Measurements from ENCODE around the gene VAV2. TPM values are rescaled to one million over a fixed set of nuclear protein-coding genes. Genes with fewer than 3 reads are reported as not detected.

The VAV2 gene
- total RNA-seq, 1 experiment from 2014 or later = 10.3 TPM

GRCh38 chr9:133815781-133816180 is 176.3 kb downstream of the VAV2 start:
- DNase-seq (ENCODE audit: low read depth) = no peak

DNA sequence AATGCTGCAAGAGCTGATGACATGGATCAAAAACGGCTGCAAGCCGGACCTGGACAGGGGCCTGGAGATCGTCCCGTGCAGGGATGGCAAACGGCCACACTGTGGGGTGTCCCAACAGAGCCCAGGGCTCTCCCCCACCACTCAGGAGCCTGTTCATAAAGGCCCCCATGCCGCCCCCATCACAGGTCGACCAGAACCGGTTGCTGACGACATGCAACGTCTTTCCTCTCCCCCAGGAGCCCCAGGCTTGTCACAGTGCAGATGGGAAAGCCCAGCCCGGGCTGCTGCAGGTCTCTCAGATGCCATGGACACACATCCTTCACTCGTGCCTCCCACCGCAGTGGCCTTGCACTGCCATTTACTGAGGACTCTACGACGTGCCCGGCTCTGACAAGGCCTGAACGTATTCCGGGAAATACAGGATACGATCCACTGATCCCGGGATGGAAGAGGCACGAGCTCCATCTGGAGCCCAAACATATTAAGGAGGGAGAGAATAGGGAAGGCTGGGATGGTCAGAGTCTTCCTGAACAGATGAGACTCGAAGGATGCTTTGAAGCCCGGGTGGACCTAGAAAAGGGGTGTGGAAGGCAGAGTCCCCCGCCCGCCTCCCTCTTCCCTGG is 177.4 kb downstream of the VAV2 start:
- DNase-seq (ENCODE audit: low read depth) = no peak

DNA sequence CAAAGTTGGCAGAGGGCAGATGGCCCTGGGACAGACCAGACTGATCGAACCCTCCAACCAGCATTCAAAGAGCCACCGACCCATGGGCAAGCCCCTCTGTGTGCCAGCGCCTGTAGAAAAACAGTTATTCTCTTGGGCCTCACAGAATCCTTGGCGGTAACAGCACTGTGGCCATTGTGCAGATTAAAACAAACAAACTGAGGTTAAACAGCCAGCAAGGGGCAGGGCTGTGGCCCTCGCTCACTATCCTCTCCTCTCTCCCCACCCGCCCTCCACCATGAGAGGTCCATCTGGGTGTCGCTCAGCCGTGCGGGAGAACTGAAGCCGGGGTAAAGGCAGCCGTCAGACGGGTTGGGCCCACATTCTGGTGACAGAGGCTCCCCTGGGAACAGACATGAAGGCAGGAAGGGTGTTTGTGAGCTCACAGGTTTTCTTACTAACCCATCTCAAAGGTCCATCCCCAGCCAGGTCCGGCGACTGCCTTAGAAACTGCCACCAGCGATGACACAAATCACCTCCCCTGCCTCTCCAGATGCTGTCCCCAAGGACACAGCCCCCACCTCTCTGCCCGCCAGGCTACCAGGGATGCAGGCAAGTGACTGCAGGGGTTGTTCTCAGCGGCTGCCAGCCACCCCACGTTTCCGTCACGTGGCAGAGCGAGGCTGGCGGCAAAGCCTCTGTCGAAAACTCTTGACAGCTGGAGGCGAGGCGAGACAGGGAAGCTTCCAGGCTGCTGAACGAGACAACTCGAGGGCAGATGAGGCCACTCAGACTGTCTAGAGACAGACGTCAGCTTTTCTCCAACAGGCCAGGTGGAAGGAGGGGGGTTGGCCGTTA is 178.2 kb downstream of the VAV2 start:
- no peak for DNase-seq (ENCODE audit: low read depth)

DNA sequence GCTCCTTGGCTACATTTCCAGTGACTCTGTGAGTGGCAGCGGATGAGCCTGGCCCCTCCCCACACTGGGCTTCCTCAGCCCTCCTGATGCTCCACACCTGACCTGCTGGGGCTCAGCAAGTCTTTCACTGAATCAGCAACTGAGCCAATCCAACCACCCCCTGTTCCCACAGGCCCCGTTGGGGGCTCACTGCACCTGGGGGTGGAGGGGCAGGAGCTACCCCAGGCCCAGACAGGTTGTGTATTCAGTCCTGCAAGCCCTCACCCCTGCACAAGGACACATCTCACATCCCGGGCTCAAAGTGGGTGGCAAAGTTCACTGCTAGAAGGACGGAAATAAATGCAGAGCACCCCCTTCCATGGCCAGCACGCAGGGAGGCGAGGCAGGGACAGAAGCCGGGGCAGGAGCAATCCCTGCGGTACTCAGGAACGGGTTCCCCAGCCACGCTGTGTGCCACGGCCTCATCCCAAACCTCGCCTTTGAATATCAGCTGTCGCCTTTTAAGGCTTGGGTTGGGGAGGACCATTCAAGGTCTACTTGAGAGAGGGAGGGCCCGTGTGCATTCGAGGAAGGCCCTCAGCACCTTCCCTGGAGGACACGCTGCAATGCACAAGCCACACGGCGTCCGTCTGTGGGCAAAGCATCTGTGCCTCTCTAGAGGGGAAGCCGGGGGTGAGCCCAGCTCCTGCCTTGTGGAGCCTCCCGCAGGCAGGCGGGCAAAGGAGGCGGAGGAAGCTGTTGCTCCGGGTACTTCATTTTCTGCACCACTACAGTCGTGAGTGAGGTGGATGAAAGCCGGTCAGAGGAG is 179.0 kb downstream of the VAV2 start:
- DNase-seq (ENCODE audit: low read depth) = no peak

DNA sequence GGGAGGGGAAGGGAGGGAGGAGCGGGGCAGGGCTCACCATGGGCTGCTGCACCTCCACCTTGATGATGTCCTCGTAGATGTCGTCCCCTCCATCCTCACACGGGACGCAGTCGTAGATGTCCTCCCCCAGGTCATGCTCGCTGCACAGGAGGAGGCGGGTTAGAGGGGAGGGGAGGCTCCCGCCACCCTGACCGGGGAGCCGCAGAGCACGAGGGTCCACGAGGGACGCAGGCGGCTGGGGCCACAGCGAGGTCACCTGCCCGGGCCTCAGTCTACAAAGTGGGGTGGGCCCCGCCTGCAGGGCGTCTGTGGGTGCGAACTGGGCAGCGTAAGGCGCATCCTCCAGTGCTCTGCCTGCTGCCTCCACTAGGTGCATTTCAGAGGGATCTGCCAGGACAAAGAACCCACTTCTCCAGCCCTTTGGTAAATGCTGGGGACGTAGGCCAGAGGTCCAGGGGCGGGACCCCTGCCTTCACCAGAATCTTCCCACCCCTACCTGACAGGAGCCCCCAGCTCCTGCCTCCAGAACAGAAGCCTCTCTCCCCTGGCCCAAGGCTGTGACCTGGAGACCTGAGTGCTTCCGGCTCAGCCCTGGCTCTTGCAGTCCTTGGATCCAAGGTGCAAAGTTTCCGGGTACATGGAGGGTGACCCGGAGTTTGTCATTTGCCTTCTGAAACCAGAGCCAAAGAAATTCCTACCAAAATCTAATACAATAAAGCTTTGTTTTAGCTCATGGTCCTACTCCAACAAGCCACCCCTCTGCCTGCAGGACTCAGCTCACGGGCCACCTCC is 179.9 kb downstream of the VAV2 start:
- DNase-seq (ENCODE audit: low read depth) = no peak

DNA sequence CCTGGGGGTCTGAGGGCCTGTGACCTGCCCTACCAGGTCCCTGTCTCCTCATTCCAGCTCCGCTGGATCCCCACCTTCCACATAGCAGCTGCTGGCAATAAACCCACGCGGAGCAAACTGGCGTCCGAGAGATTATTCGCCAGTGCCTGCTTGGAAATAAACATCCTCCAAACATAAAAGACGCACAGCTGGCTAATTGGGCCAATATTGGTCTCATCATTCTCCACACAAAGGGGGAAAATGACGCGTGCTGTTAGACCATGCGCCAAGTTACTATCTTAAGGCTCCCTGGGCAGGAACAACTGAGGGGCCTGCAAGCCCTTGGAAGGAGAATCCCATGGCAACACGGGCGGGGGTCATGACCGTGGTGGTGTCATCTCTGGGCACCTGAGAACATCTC is 180.7 kb downstream of the VAV2 start:
- no peak for DNase-seq (ENCODE audit: low read depth)

- DNase-seq (ENCODE audit: low read depth) = no peak
Measured at GRCh38 chr9:133810556-133811195, 181.4 kb downstream of the VAV2 start.

DNA sequence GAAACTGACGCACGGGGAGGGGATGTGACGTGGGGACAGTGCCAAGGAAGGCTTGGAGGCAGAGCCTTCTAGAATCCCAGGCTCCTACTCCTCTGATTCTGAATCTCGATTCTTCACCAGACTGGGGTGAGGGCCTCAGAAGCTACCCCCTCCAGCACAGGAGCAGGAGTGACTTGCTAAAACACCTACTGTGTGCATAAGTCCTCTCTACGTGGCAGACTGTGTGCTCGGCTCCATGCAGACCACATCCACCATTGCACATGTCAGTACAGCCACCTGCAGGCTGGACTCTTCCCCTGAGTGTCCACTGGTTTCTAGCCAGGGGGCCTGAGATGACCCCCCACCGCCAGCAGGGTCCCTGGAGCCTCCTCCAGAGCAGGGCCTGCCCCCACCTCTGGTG is 182.8 kb downstream of the VAV2 start:
- DNase-seq (ENCODE audit: low read depth) = no peak

GRCh38 chr9:133807818-133808217 is 184.3 kb downstream of the VAV2 start:
- no peak for DNase-seq (ENCODE audit: low read depth)

GRCh38 chr9:133807037-133807436 is 185.1 kb downstream of the VAV2 start:
- no peak for DNase-seq (ENCODE audit: low read depth)

GRCh38 chr9:133806623-133807010 is 185.5 kb downstream of the VAV2 start:
- DNase-seq (ENCODE audit: low read depth) = no peak

DNA sequence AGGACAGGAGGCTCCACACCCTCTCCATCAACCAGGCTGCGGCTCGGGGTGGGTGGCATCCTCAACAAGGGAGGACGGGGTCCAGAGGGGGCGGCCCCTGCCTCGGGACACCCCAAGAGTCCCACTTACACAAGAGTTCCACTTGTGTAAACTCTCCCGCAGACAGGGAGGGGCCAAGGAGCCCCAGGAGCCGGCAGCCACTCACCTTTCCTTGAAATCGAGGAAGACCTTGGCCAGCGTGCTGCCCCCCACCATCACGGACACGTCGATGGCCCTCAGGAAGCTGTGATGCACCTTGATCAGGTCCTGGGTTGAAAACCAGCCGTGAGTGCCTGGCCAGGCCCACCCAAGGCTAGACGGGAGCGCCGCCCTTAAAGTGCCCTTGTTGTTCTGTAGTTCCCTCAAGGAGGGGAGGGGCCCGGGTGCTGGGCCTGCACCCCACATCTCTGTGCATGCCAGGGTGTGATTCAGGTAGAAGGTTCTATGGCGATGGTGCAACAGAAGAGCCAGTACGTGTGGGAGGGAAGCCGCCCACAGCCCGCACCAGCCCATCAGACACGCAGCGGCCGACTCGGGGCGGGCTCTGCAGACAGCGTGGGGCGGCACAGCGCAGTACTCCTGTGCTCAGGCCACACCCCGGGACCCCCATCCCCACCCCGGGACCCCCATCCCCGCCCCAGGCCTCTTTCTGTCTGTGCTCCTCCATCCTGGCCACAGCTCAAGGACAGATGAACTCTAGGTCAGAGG is 186.1 kb downstream of the VAV2 start:
- no peak for DNase-seq (ENCODE audit: low read depth)

GRCh38 chr9:133804199-133804598 is 187.9 kb downstream of the VAV2 start:
- no peak for DNase-seq (ENCODE audit: low read depth)

DNA sequence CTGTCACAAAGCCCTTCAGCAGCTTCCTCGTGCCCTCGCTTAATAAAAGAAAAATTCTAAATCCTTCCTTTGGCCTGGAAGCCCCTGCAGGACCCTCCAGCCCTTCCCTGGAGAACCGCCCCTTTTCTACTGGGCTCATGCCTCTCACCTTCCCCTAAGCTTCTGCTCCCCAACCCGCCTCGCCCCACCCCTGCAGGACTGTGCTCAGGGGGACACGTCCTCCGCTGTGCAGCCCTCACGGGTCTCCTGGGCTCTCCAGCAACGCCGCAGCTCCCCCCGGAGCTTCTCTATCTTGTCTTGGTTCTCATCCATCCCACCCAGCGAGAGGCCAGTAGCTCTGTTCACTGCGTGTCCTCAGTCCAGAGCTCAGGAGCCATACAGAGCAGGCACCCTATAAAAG is 188.4 kb downstream of the VAV2 start:
- no peak for DNase-seq (ENCODE audit: low read depth)

DNA sequence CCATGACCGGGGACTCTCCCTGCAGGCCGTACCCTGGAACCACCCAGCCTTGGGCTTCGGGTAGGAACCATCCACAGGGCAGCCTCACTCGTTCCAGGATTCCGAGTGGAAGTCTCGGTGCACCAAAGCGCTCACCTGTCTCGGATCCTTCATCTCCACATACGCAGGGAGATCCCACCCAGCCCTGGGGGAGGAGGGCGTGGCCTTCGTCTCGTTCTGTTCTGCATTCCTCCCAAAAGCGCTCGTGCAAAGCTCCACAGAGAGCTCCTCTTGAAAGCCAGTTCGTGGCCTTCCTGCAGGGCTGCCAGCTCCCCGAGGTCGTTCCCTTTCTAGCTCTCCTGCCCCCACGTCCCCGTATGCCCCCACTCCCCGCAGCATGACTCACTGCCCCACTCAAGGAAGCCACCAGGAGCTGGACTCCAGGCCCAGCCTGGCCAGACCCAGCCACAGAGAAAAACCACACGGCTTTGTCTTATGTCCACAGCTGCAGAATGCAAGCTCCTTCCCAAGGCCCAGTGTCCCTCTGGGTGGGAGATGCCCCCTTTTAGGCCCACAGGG is 189.0 kb downstream of the VAV2 start:
- peak; percentile 75 for DNase-seq (ENCODE audit: low read depth)

GRCh38 chr9:133801739-133802138 is 190.4 kb downstream of the VAV2 start:
- DNase-seq (ENCODE audit: low read depth) = no peak

DNA sequence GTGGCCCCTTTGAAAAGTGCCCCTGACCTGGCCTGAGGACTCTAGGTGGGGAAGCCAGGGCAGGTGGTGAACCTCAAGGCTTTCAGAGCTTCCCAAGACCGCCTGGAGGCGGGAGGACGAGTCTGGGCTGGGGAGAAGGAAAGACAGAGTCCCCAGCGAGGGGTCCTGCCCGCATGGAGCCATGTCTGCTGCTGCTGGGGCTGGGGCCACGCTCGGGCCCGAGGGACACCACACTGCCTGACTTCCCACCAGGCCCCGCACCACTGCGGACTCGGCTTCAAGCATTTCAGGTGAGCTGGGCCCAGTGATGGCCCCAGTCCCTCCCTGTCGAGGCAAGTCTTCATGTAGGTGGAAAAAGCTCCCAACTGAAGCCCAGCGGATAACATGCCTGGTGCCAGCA is 191.9 kb downstream of the VAV2 start:
- DNase-seq (ENCODE audit: low read depth) = no peak

- DNase-seq (ENCODE audit: low read depth) = no peak
Measured at GRCh38 chr9:133799716-133800115, 192.4 kb downstream of the VAV2 start.

- no peak for DNase-seq (ENCODE audit: low read depth)
Measured at GRCh38 chr9:133799106-133799505, 193.0 kb downstream of the VAV2 start.

DNA sequence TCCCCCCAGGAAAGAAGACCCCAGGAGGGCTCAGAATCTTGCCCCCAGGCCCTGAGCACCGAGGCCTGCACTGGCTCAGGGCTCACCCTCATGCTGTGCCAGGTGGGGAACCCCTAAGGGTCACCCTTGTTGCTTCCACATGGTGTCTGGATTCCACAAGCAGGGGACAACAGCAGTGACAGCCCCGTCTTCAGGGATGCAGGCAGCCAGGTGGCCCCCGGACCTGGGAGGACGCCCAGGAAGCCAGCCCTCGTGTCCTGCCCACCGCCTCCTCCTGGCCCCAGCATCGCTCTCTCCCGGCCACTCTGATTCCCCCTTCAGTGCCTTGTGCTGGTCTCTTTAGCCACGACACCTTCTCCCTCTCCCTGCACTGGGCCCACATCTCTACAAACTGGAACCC is 194.0 kb downstream of the VAV2 start:
- no peak for DNase-seq (ENCODE audit: low read depth)

All from RPMI7951 (cell line).